Sigmoid colon (tissue), 4 donors: ENCODE results near the gene ADAMTS3.

Experiments used
- CTCF ChIP-seq, 4 experiments: fragments of 450-650 bp in 3 of 4; fragments of 200-600 bp in 1 of 4; IDR thresholded peaks; one replicate each; pipeline ENCODE4 v1.5.1; 2016 to 2019; ENCODE audit warnings: antibody characterized with exemption in 4 of 4, mild to moderate bottlenecking in 3 of 4, moderate library complexity in 2 of 4
- POLR2A ChIP-seq, 2 donors: fragments of 450-650 bp; IDR thresholded peaks; one replicate each; pipeline ENCODE4 v1.6.1; 2016; ENCODE audit warnings: antibody characterized with exemption in 2 of 2, mild to moderate bottlenecking in 2 of 2, moderate library complexity in 2 of 2
- POLR2AphosphoS5 ChIP-seq, 4 donors: sonication (generic); formaldehyde crosslinking; IDR thresholded peaks; one replicate each; pipeline ENCODE4 v1.6.1; 2017; ENCODE audit warnings: antibody characterized with exemption in 4 of 4

DNA sequence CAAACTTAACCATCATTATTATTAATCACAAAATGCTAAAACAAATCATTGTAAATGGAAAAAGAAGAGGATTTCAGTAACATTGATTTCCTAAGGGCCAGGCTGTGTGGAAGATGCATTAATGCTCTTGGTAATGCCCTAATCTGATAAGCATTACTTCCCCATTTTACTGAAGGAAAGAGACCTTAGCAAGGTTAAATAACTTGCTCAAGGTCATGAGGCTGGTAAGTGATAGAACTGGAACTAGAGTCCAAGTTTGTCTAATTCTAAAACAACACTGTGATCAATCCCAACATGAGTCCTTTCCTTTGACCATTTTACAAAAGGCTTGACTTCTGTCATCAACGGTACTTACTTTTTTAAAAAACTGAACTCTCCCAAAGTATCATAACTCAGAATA is 32.6 kb downstream of the ADAMTS3 start:
- TF ChIP-seq CTCF (IDR thresholded peaks at IDR 0.05) (no peak), POLR2A (IDR thresholded peaks at IDR 0.05) (no peak), POLR2AphosphoS5 (IDR thresholded peaks at IDR 0.05) (no peak)
